ENCODE measurements around the gene PEX1. TPM values are rescaled to one million over a fixed set of nuclear protein-coding genes. Genes with fewer than 3 reads are reported as not detected.

PEX1 gene
- total and polyA plus RNA-seq, 2 donors (not counting 3 experiments of a cell fraction or from before 2014, with no cell fraction given), result 8.4 to 11.7 TPM

GRCh38 chr7:92462560-92462959, 65.8 kb downstream of the PEX1 start:
- Histone ChIP-seq H3K9me3 (replicated peaks; ENCODE audit: control insufficient read depth, insufficient read depth, low read length) (no peaks in the 10 kb centered on the region), H3K4me2 (ENCODE audit: insufficient read depth, low read length) (no peak overlapping the region), H3K36me3 (ENCODE audit: control insufficient read depth in 2 of 2, extremely low read depth in 1 of 2, insufficient read depth in 2 of 2, low read length in 2 of 2) (no peaks in the 10 kb centered on the region), H3K4me1 (ENCODE audit: control insufficient read depth, extremely low read depth, insufficient read depth, low read length) (peaks cover 5% of the 10 kb centered on the region), H2AFZ (ENCODE audit: low read depth, low read length) (no peak overlapping the region), H3K27ac (ENCODE audit: insufficient read depth, low read depth, low read length) (no peak overlapping the region), H3K9me1 (replicated peaks; ENCODE audit: control insufficient read depth, extremely low read depth, insufficient read depth, low read length) (no peaks in the 10 kb centered on the region), H3K9ac (replicated peaks; ENCODE audit: extremely low read depth, insufficient read depth, low read length) (no peak overlapping the region), H4K20me1 (replicated peaks; ENCODE audit: control insufficient read depth, extremely low read depth, insufficient read depth, low read length) (no peaks in the 10 kb centered on the region), H3K27me3 (ENCODE audit: control insufficient read depth in 2 of 2, insufficient read depth in 2 of 2, low read length in 2 of 2) (no peaks in the 10 kb centered on the region), H3K4me3 (replicated peaks in 1 of 3; ENCODE audit: insufficient read depth in 1 of 3, low read depth in 1 of 3, low read length in 3 of 3) (no peak overlapping the region), H3K79me2 (ENCODE audit: control insufficient read depth, insufficient read depth, low read length) (no peaks in the 10 kb centered on the region)
- dilution Hi-C loops (cut with MboI; ENCODE audit: extremely low pct_ligation_motif_present, low sequenced_read_pairs), result no loop called here
- intact Hi-C loops (cut with micrococcal nuclease), result no loop called here
- DNase-seq (ENCODE audit: low read depth, low spot score) (no peak), FAIRE-seq (no peak)
- no TSS peak for BruUV-seq (replicated peaks)
- ChIA-PET POLR2A (no interaction called here), CTCF (no interaction called here)
- TF ChIP-seq POLR2AphosphoS5 (IDR thresholded peaks at IDR 0.05; ENCODE audit: insufficient read depth, low read depth, low read length) (no peak), EZH2 (IDR thresholded peaks at IDR 0.05; ENCODE audit: borderline replicate concordance, low read depth, low read length, severe bottlenecking) (no peak), FOS (IDR thresholded peaks at IDR 0.05; ENCODE audit: borderline replicate concordance, insufficient read depth, low read length) (no peak)

GRCh38 chr7:92461027-92462003, 67.0 kb downstream of the PEX1 start:
- H3K4me2 ChIP-seq (ENCODE audit: insufficient read depth, low read length), result peak overlapping the region; percentile 38
- no peaks in the 10 kb centered on the region for H3K9me1 ChIP-seq (replicated peaks; ENCODE audit: control insufficient read depth, extremely low read depth, insufficient read depth, low read length)
- H4K20me1 ChIP-seq (replicated peaks; ENCODE audit: control insufficient read depth, extremely low read depth, insufficient read depth, low read length), result no peaks in the 10 kb centered on the region
- dilution Hi-C loops (cut with MboI; ENCODE audit: extremely low pct_ligation_motif_present, low sequenced_read_pairs) (no loop called here), intact Hi-C loops (cut with micrococcal nuclease) (loop anchor here (1.0 kb wide), 3 partner anchors 13 to 594 kb away; no protein-coding TSS in a partner anchor)
- peak; percentile 80 for FAIRE-seq
- no peak overlapping the region for H3K27ac ChIP-seq (ENCODE audit: insufficient read depth, low read depth, low read length)
- peaks cover 5% of the 10 kb centered on the region for H3K4me1 ChIP-seq (ENCODE audit: control insufficient read depth, extremely low read depth, insufficient read depth, low read length)
- no peaks in the 10 kb centered on the region for H3K27me3 ChIP-seq (ENCODE audit: control insufficient read depth in 2 of 2, insufficient read depth in 2 of 2, low read length in 2 of 2)
- peak; percentile 57 for DNase-seq (ENCODE audit: low read depth, low spot score)
- H3K4me3 ChIP-seq (replicated peaks in 1 of 3; ENCODE audit: insufficient read depth in 1 of 3, low read depth in 1 of 3, low read length in 3 of 3), result no peak overlapping the region
- ChIA-PET POLR2A (no interaction called here), CTCF (interaction anchor here (0.6 to 3.0 kb wide), 28 partner anchors 9 to 632 kb away, joined by 3 to 50 read pairs (median 4); partner anchors contain the start of genes ERVW-1, GATAD1, LRRD1 and MTERF1)
- no peaks in the 10 kb centered on the region for H3K9me3 ChIP-seq (replicated peaks; ENCODE audit: control insufficient read depth, insufficient read depth, low read length)
- H3K79me2 ChIP-seq (ENCODE audit: control insufficient read depth, insufficient read depth, low read length), result no peaks in the 10 kb centered on the region
- TF ChIP-seq FOS (IDR thresholded peaks at IDR 0.05; ENCODE audit: borderline replicate concordance, insufficient read depth, low read length), result no peak
- no peak for TF ChIP-seq GATA2 (IDR thresholded peaks at IDR 0.05; ENCODE audit: insufficient read depth, insufficient read length, low read depth, low read length)
- no peak for TF ChIP-seq POLR2AphosphoS5 (IDR thresholded peaks at IDR 0.05; ENCODE audit: insufficient read depth, low read depth, low read length)
- peak; percentile 74 to 76 for TF ChIP-seq CTCF (IDR thresholded peaks at IDR 0.05; ENCODE audit: extremely low read depth in 1 of 2, insufficient read depth in 1 of 2, low read depth in 1 of 2, low read length in 2 of 2)
- H2AFZ ChIP-seq (ENCODE audit: low read depth, low read length), result peak overlapping the region; percentile 76
- H3K9ac ChIP-seq (replicated peaks; ENCODE audit: extremely low read depth, insufficient read depth, low read length), result no peak overlapping the region
- no TSS peak for BruUV-seq (replicated peaks)
- peaks cover 2 to 4% of the 10 kb centered on the region in 2 experiments for H3K36me3 ChIP-seq (ENCODE audit: control insufficient read depth in 2 of 2, extremely low read depth in 1 of 2, insufficient read depth in 2 of 2, low read length in 2 of 2)
